Osteocyte (in vitro differentiated cells): ENCODE measurements around the gene GULP1. TPM values are rescaled to one million over a fixed set of nuclear protein-coding genes. Genes with fewer than 3 reads are reported as not detected.

Source experiments
- DNase-seq: peaks from one replicate; pipeline ENCODE4 v3.0.0; 2021; ENCODE audit warnings: mixed read lengths; ENCODE audit not compliant: unreplicated experiment; ENCODE audit errors: extremely low spot score
- H3K27ac Mint-ChIP-seq: one replicate; pipeline ENCODE4 v1.8.0; 2021; ENCODE audit warnings: mild to moderate bottlenecking, mixed read lengths; ENCODE audit not compliant: unreplicated experiment
- H3K27me3 Mint-ChIP-seq: one replicate; pipeline ENCODE4 v1.8.0; 2021; ENCODE audit warnings: mixed read lengths; ENCODE audit not compliant: unreplicated experiment
- H3K36me3 Mint-ChIP-seq: one replicate; pipeline ENCODE4 v1.8.0; 2021; ENCODE audit warnings: mixed read lengths; ENCODE audit not compliant: unreplicated experiment
- H3K4me1 Mint-ChIP-seq: one replicate; pipeline ENCODE4 v1.8.0; 2021; ENCODE audit warnings: mixed read lengths; ENCODE audit not compliant: unreplicated experiment
- H3K4me3 Mint-ChIP-seq: one replicate; pipeline ENCODE4 v1.8.0; 2021; ENCODE audit warnings: mild to moderate bottlenecking, moderate library complexity, mixed read lengths; ENCODE audit not compliant: unreplicated experiment
- H3K9me3 Mint-ChIP-seq: one replicate; pipeline ENCODE4 v1.8.0; 2021; ENCODE audit warnings: mixed read lengths; ENCODE audit not compliant: unreplicated experiment
- CTCF ChIP-seq: fragments of 200-600 bp; sonication (generic); IDR thresholded peaks from 2 replicates; pipeline ENCODE4 v1.5.0; 2021; ENCODE audit warnings: antibody characterized with exemption, mild to moderate bottlenecking, moderate library complexity
- total RNA-seq: library from RNA; stranded (reverse); gene quantifications from 2 replicates; pipeline ENCODE4 v1.2.1, GENCODE V29; 2021

Gene GULP1
- total RNA-seq, 1 donor from 2014 or later: 36.7 TPM

GRCh38 chr2:188306271-188306670 lies 14.6 kb downstream of the GULP1 start:
- Mint-ChIP-seq H3K4me1 (peaks cover 53% of the 10 kb centered on the region), H3K27ac (peak overlapping the region; percentile 63), H3K36me3 (no peaks in the 10 kb centered on the region), H3K9me3 (no peaks in the 10 kb centered on the region), H3K27me3 (no peaks in the 10 kb centered on the region), H3K4me3 (no peak overlapping the region)
- DNase-seq: no peak
- TF ChIP-seq CTCF: no peak

- no peak for TF ChIP-seq CTCF
- H3K27ac Mint-ChIP-seq: no peak overlapping the region
- no peaks in the 10 kb centered on the region for H3K27me3 Mint-ChIP-seq
- no peak for DNase-seq
- no peaks in the 10 kb centered on the region for H3K36me3 Mint-ChIP-seq
- peaks cover 50% of the 10 kb centered on the region for H3K4me1 Mint-ChIP-seq
- peaks cover 3% of the 10 kb centered on the region for H3K9me3 Mint-ChIP-seq
- H3K4me3 Mint-ChIP-seq: no peak overlapping the region
Measured at GRCh38 chr2:188307850-188308283, 16.2 kb downstream of the GULP1 start.

GRCh38 chr2:188308483-188308882 lies 16.8 kb downstream of the GULP1 start:
- no peak overlapping the region for H3K4me3 Mint-ChIP-seq
- peaks cover 9% of the 10 kb centered on the region for H3K9me3 Mint-ChIP-seq
- no peak for TF ChIP-seq CTCF
- peaks cover 46% of the 10 kb centered on the region for H3K4me1 Mint-ChIP-seq
- H3K36me3 Mint-ChIP-seq: peaks cover 2% of the 10 kb centered on the region
- H3K27ac Mint-ChIP-seq: no peak overlapping the region
- no peaks in the 10 kb centered on the region for H3K27me3 Mint-ChIP-seq
- DNase-seq: no peak

GRCh38 chr2:188309364-188309763 lies 17.7 kb downstream of the GULP1 start:
- Mint-ChIP-seq H3K4me1 (peaks cover 40% of the 10 kb centered on the region), H3K27ac (no peak overlapping the region), H3K9me3 (peaks cover 12% of the 10 kb centered on the region), H3K27me3 (no peaks in the 10 kb centered on the region), H3K4me3 (no peak overlapping the region), H3K36me3 (peaks cover 2% of the 10 kb centered on the region)
- no peak for TF ChIP-seq CTCF
- DNase-seq: no peak

GRCh38 chr2:188314314-188315054 lies 22.8 kb downstream of the GULP1 start:
- peaks cover 10% of the 10 kb centered on the region for H3K36me3 Mint-ChIP-seq
- no peaks in the 10 kb centered on the region for H3K27me3 Mint-ChIP-seq
- H3K27ac Mint-ChIP-seq: peak overlapping the region; percentile 57
- peaks cover 31% of the 10 kb centered on the region for H3K9me3 Mint-ChIP-seq
- peaks cover 35% of the 10 kb centered on the region for H3K4me1 Mint-ChIP-seq
- no peak for TF ChIP-seq CTCF
- H3K4me3 Mint-ChIP-seq: no peak overlapping the region
- no peak for DNase-seq
